GM18873 (cell line): Measurements from ENCODE around the gene DPY19L2.
"Not testable (repeated sequence)": the region's sequence is repeated elsewhere in the genome, so short reads cannot be mapped to it uniquely, and the experiment has no call there.

Source experiments
- ATAC-seq: cut with Tn5 transposase; IDR thresholded peaks from one replicate; pipeline ENCODE4 v1.9.1; 2021; ENCODE audit warnings: mild to moderate bottlenecking, moderate library complexity, moderate number of reproducible peaks; ENCODE audit not compliant: unreplicated experiment, low FRiP score

Gene DPY19L2

DNA sequence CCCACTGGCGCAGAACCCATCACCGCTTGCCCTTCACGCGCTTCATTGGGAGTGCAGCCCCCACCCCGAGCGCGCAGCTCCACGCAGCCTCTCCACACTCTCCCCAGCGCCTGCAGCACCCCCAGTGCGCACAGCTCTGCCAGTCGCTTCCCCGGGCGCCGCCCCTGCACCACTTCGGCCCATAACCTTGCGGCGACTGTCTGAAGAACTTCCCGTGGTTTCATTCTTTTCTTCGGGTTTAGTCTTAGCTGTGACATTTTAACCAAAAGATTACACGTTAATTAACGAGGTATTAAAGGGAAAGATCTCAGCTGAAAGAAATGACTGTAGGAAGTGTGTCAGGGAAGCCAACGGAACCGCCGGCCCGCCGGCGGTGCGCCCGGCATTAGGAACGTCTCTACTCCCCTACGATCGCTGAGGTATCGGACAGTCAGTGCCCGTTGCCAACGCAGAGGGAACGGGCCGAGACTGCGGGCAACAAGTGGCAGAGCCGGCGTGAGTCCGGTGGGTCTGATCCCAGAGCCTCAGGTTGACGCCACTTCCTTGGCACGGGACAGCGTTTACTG is 590 bp upstream of the DPY19L2 start:
- not testable (repeated sequence) for ATAC-seq

DNA sequence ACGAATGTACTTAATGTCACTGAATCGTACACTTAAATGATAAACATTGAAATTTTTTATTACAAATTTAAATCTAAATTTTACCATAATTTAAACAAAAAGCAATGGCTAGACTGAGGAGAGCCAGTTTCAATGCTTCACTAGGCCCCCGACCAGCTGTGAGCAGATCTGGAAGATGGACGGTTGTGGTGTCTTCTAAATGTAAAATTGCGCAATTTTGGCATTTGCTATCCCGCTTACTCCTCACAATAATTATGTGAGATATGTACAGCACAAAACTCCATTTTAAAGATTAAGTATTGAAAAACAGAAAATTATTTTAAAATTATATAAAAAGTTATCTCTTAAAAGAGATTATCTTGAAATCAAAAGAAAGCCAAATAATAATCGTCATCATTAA is 5.3 kb downstream of the DPY19L2 start:
- not testable (repeated sequence) for ATAC-seq

DNA sequence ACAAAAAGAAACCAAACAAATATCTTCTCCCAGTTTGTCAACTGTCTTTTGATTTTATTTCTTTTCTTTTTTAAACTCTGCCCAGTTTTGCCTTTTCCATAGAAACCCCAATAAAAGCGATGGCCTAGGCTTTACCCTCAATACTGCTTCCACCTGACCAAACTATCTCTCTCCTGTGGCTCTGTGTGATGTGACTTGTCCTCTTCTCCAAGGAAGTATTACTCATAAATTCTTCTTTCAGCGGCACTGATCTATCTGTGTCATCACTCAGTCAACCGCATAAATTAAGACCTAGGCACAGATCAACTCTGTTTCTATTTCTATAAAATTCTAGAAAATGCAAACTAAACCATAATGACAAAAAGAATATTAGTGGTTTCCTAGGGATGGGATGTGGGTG is 9.8 kb downstream of the DPY19L2 start:
- not testable (repeated sequence) for ATAC-seq

DNA sequence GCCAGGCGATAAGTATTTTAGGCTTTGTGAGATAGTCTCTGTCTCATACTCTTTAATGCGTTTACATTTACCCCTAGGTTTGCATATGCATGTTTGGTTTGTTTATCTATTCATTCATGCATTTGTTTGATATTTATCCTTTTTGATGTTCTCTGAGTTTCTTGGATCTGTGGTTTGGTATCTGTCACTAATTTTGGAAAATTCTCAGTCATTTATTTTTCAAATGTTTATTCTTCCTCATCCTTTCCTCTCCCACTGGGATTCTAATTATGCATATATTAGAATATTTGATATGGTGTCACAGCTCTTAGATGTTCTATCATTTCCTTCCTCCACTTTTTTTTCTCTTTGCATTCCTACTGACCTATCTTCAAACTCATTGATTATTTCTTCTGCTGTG is 11.9 kb downstream of the DPY19L2 start:
- ATAC-seq, result not testable (repeated sequence)

DNA sequence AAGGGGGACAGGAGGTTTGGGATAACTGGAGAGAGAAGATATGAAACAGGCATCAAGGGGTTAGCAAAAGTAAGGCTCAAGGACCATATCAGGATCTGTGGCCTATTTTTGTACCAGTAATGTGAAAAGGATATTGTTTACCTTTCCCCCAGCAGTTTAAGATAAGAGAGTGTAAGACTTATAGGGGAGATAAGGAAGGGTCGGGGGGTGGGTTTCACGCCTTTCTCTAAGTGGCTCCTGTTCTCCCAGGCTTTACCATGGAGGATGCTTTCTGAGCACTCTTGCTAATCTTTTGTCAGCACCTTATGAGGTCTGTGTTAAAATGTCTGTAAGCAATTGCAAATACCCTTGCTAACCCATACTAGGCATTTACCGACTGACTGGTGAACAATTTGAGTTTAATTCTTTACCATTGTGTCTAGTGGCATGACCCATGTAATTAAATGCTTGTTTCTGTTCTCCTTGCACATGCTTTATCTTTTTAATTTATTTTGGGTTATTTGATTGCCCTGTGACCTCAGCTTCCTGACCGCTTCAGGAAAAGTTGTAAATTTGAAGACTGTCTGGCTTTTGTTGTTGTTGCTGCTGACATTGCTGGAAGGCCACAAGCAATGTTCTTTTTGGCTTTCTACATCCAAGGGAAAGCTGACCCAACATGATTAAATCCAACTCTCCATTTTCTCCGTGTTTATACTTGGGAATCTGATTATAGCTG is 12.6 kb downstream of the DPY19L2 start:
- ATAC-seq, result not testable (repeated sequence)

DNA sequence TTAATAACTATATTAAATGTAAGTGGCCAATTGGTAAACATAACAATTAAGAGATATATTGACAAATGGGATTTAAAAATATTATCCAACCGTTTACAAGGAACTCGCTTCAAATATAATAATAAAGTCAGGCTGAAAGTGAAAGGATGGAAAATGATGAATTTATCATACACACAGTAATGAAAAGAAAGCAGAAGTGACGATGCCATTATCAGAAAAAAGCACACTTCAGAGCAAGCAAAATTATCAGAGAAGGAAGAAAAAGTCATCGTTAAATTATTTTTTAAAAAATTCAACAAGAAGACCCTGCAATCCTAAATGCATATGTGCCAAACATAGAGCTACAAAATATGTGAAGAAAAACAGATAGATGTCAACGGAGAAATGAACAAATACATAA is 13.8 kb downstream of the DPY19L2 start:
- not testable (repeated sequence) for ATAC-seq

DNA sequence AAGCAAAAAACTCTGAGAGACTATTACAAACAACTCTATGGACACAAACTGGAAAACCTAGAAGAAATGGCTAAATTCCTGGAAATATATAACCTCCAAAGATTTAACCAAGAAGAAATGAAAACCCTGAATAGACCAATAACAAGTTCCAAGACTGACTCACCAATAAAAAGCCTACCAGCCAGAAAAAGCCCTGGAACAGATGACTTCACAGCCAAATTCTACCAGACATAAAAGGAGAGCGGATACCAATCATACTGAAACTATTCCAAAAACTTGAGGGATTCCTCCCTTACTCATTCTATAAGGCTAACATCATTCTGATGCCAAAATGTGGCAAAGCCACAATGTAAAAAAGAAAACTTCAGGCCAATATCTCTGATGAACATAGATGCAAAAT is 18.8 kb downstream of the DPY19L2 start:
- ATAC-seq, result not testable (repeated sequence)

DNA sequence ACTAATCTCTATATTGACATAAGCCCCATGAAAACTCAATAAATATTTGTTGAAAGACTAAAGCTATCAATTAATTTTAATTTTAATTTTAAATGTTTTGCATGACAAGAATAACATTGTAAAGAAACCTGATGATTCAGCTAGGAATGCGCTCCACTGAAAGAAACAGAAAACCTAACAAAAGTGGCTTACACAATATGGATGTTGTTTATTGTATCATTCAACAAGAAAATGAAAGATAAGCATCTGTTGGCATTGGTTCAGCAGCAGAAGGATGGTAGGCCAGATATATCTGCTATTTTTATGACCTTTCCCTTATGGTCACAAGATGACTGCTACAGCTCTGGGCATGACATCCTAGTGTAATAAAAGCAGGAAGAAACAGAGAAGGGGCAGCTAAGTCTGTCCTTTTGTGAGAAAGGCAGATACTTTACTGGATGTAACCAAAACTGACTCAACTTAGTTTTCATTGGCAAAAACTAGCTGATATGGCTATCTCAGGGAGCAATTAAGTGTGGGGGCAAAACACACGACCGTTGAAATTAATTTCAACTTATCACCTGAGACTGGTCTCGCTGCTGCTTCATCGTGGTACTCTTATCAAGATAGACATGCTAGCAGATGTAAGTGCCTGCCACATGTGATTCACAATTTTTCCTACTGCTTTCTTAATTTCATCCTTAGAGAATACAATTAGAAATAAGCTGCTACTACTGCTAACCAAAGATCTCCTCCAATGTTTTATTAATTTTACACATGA is 24.7 kb downstream of the DPY19L2 start:
- ATAC-seq, result not testable (repeated sequence)

DNA sequence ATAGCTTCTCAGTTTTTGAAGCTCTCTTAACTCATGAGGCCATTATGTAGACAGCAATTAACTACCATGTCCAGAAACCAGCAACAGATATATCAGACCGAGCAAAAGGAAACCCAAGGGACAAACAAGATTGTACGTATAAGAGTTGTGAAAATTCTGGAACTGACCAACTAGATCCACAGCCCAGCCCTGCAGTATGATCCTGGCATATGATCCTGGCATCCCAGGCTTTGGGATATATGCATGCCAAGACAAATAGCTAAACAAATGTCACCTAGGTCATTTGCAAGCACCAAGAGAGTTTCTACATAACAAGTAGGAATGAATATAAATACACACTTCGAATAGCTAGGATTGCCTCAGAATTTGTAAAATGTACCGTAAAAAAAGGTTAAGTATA is 44.0 kb downstream of the DPY19L2 start:
- ATAC-seq, result not testable (repeated sequence)

DNA sequence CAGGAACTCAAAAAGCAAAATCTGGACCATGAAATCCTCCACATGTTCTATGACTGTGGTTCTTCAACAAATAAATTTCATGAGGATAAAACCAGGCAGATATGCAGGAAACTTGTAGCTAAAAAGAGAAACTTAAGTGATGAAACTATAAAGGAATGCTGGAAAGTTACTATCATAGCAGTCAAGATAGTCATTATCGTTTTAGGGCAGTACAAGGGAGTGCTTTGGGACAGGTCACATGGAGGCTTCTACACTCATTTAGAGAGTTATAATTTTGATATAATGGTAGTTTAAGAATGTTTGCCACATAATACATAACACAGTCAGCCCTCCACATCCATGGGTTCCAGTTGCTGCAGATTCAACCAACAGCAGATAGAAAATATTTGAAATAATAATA is 52.7 kb downstream of the DPY19L2 start:
- not testable (repeated sequence) for ATAC-seq

DNA sequence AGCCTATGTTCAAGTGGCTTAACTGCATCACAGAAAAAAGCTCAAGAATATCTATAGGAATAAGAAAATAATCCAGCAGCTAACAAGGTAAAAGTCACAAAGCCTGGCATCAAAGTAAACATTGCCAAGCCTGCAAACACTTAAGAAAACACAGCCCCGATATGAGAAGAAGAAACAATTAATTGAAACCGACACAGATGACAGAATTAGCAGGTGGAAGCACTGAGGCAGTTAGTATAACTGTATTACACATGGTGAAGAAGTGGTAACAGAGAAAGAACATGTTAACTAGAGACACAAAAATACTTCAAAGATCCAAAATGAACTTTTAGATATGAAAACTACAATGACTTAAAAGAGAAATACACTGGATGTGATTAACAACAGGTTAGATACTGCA is 57.0 kb downstream of the DPY19L2 start:
- ATAC-seq, result not testable (repeated sequence)

DNA sequence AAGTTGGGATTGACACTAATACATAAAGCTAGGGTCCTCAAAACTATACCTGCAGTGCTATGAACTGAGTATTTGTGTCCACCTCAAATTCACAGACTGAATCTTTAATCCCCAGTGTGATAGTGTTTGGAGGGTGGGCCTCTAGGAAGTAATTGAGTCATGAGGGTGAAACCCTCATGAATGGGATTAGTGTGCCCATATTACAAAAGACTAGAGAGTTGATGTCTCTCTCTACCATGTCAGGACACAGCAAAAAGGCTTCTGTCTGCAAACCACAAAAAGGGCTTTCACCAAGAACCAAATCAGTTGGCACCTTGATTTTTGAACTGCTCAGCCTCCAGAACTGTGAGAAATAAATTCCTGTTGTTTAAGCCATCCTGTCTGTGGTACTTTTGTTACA is 59.0 kb downstream of the DPY19L2 start:
- not testable (repeated sequence) for ATAC-seq

DNA sequence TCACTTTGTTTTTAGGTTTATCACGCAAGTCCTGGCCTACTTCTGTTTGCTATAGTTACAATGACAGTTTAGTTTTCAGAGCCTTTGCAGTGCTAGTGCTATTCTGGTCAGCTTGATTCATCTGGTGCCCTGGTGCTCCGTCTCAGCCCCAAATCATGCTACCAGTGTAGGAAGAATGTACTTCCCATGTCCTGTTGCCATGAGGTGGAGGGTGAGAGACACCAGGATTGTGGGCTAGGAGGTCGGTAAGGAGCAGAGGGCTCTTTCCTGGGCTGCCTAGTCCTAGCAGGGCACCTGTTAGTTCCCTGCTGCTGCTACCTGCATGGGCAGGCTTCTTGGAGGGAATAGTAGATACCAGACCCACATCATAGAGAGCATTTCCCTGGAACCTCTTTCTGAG is 63.3 kb downstream of the DPY19L2 start:
- not testable (repeated sequence) for ATAC-seq

DNA sequence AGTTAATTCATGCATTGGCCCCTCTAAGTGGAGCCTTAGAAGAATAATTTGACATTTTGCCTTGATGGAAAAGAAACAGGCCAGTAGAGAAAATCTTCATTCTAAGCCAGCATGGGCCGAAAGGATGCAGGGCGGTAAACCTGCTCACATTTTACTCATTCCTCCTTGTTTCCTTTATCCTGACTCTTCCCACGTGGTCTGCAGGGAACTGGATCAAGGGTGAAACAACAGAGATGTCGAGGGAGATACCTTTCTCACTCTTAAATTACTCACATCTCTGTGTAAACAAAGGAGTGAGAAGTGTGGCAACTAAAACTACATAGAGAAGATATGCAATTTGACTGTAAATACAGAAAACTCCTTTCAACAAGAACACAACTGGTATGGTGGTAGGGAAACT is 73.5 kb downstream of the DPY19L2 start:
- ATAC-seq, result not testable (repeated sequence)

DNA sequence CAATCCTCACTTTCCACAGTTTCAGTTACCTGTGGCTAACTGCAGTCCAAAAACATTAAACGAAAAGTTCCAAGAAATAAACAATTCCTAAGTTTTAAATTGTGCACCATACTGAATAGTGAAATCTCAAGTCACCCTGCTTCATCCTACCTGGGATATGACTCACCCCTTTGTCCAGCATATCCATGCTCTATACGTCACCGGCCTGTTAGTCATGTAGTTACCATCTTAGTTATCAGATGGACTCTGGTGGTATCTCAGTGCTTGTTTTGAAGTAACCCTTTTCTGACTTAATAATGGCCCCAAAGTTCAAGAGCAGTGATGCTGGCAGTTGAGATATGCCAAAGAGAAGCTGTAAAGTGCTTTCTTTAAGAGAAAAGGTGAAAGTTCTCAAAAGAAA is 83.9 kb downstream of the DPY19L2 start:
- ATAC-seq, result not testable (repeated sequence)

DNA sequence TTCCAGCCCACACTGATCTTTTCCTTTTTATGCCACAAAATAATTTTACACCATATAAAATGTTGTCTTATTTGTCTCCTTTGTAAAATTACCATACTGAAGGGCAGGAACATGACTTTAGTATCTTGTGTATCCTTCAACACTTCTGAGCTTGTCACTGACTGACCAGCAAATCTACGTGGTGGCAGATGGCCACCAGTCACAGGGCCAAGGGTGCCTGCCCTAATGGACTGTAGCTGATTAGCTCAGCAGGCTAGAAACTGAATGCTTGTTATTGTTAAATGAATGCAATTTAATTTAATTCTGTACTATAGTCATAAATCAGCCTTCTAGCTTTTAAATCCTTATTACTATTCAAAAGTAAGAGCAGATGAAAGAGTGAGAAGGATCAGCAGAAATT is 85.0 kb downstream of the DPY19L2 start:
- not testable (repeated sequence) for ATAC-seq

DNA sequence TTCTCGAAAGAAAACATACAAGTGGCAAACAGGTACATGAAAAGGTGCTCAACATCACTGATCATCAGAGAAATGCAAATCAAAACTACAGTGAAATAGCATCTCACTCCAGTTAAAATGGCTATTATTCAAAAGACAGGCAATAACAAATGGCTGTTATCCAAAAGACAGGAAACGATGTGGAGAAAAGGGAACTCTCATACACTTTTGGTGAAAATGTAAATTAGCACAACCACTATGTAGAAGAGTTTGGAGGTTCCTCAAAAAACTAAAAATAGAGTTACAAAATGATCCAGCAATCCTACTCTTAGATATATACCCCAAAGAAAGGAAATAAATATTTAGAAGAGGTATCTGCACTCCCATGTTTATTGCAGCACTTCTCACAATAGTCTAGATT is 90.7 kb downstream of the DPY19L2 start:
- not testable (repeated sequence) for ATAC-seq

DNA sequence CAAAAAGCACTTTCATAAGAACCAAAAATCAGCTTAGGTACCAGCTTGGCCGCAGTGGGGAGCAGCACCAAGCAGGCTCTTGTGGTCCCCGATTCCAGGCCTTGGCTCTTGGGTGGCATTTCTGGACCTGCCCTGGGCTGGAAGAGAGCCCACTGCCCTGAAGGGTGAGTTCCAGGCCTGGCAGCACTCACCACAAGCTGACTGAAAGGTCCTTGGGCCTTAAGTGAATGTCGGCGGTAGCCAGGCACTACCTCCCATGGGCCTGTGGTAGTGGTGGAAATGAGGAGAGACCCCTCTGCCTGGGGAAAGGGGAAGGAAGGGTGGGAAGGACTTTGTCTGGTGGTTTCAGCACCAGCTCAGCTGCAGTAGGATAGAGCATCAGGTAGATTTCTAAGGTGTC is 96.3 kb downstream of the DPY19L2 start:
- not testable (repeated sequence) for ATAC-seq

DNA sequence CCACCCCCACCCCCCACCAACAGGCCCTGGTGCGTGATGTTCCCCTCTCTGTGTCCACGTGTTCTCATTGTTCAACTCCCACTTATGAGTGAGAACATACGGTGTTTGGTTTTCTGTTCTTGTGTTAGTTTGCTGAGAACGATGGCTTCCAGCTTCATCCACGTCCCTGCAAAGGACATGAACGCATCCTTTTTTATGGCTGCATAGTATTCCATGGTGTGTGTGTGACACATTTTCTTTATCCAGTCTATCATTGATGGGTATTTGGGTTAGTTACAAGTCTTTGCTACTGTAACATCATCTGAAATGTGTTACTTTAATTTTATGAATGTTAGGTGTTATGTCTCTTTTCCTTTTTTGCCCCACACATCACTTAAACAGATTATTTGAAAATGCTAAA is 109.8 kb downstream of the DPY19L2 start:
- ATAC-seq, result not testable (repeated sequence)

DNA sequence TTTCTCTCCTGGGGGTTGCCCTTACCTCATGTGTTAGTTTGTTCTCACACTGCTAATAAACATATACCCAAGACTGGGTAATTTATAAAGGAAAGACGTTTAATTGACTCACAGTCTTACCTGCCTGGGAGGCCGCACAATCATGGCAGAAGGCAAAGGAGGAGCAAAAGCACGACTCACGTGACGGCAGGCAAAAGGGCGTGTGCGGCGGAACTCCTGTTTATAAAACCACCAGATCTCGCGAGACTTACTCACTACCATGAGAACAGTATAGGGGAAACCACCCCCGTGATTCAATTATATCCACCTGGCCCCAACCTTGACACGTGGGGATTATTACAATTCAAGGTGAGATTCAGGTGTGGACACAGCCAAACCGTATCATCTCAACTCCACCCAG is 116.9 kb downstream of the DPY19L2 start:
- not testable (repeated sequence) for ATAC-seq

DNA sequence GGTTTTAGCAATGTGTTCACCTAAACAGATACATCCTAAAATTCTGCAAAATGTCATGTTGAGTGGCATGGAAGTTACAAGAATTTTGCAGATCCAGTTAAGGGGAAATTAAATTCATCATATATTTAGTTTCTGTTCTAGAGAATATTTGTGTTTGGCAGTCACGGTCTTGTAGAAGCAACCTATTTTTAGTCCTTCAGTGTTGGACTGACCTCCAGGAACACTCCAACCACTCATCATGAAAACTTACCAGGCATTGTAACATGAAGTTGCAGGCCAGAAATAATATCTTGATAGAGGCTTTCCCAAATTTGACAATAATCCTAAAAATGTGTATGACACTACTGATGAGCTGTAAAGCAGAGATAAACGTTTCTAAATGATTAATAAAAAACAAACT is 119.3 kb downstream of the DPY19L2 start:
- not testable (repeated sequence) for ATAC-seq
